Measurements from ENCODE around the gene CNNM3.

CNNM3 gene

GRCh38 chr2:96880891-96881273 is 64.8 kb downstream of the CNNM3 start:
- no peak for DNase-seq

- DNase-seq: no peak
These were observed 65.5 kb downstream of the CNNM3 start for GRCh38 chr2:96881349-96882195.

- no peak for DNase-seq
These were observed 66.2 kb downstream of the CNNM3 start for GRCh38 chr2:96882230-96882629.

- no peak for DNase-seq
These were observed 66.8 kb downstream of the CNNM3 start for GRCh38 chr2:96882906-96883305.

GRCh38 chr2:96883306-96883705 is 67.2 kb downstream of the CNNM3 start:
- DNase-seq: no peak
